A549 (cell line): ENCODE data around the gene ARMC7. TPM values are rescaled to one million over a fixed set of nuclear protein-coding genes. Genes with fewer than 3 reads are reported as not detected.

Experiments used
- ATAC-seq, 2 experiments: fragments of 200-7000 bp in 1 of 2; fragments of >200 bp in 1 of 2; cut with Nextera tagmentation in 1 of 2; cut with Tn5 transposase in 1 of 2; 3 replicates each; pipeline versions ENCODE4 v1.8.0 to v1.9.1; 2018 to 2020; ENCODE audit warnings: mild to moderate bottlenecking in 1 of 2, moderate library complexity in 1 of 2
- CTCF ChIA-PET: fragments of 300-600 bp; sonication (Branson Sonifier 250); formaldehyde crosslinking; extraction: SDS; loops from one replicate; lab custom pipeline; 2021; ENCODE audit warnings: antibody characterized with exemption, inconsistent platforms; lab: Yijun Ruan, JAX
- POLR2A ChIA-PET: fragments of 350-600 bp; formaldehyde crosslinking; extraction: SDS; loops from one replicate; lab custom pipeline; 2021; ENCODE audit warnings: antibody characterized with exemption, inconsistent platforms; lab: Yijun Ruan, JAX
- DNase-seq, 2 experiments: peaks; one replicate each; pipeline versions ENCODE4 v3.0.0 to v3.0.0-alpha.2; 2011 to 2016; ENCODE audit warnings: low read depth in 1 of 2, low spot score in 1 of 2
- FAIRE-seq: peaks from 2 replicates; lab custom pipeline; 2011; peaks lifted over from hg19 to GRCh38; lab: Jason Lieb, UNC
- H3K27ac ChIP-seq, 2 experiments: fragments of >200 bp; sonication (Bioruptor Twin); formaldehyde crosslinking; 3 replicates each; pipeline ENCODE4 v1.5.1; 2016 to 2017
- H3K4me1 ChIP-seq: fragments of >200 bp; sonication (Bioruptor Twin); formaldehyde crosslinking; 3 replicates; pipeline ENCODE4 v1.6.1; 2016
- H3K4me2 ChIP-seq: fragments of >200 bp; sonication (Bioruptor Twin); formaldehyde crosslinking; 3 replicates; pipeline ENCODE4 v1.6.1; 2016
- H3K4me3 ChIP-seq: fragments of >200 bp; sonication (Bioruptor Twin); formaldehyde crosslinking; 3 replicates; pipeline ENCODE4 v1.5.1; 2016
- H3K9me3 ChIP-seq: fragments of >200 bp; sonication (Bioruptor Twin); formaldehyde crosslinking; 3 replicates; pipeline ENCODE4 v1.6.1; 2016
- BCL3 ChIP-seq: fragments of >200 bp; sonication (Bioruptor Twin); formaldehyde crosslinking; IDR thresholded peaks from 3 replicates; pipeline ENCODE4 v1.6.1; 2016
- BHLHE40 ChIP-seq: IDR thresholded peaks from 2 replicates; pipeline ENCODE4 v1.6.1; 2012; ENCODE audit warnings: low read depth, low read length, inconsistent platforms
- CTCF ChIP-seq: fragments of >200 bp; sonication (Bioruptor Twin); formaldehyde crosslinking; IDR thresholded peaks from 3 replicates; pipeline ENCODE4 v1.5.1; 2016
- E2F6 ChIP-seq: IDR thresholded peaks from 2 replicates; pipeline ENCODE4 v1.6.1; 2012; ENCODE audit warnings: low read depth, borderline replicate concordance
- HOXA7 ChIP-seq: fragments of 250-450 bp; sonication (Bioruptor Pico); IDR thresholded peaks from 2 replicates; pipeline ENCODE4 v1.5.0; 2020; ENCODE audit warnings: mild to moderate bottlenecking, moderate library complexity
- JUN ChIP-seq, 2 experiments: fragments of >200 bp; sonication (Bioruptor Twin); formaldehyde crosslinking; IDR thresholded peaks; 2 replicates in 1 of 2; 3 replicates in 1 of 2; pipeline ENCODE4 v1.6.1; 2016 to 2017
- MAX ChIP-seq: IDR thresholded peaks from 2 replicates; pipeline ENCODE4 v1.6.1; 2012
- MAZ ChIP-seq: fragments of 150-350 bp; IDR thresholded peaks from 2 replicates; pipeline ENCODE4 v1.6.1; 2014; ENCODE audit warnings: antibody characterized with exemption, low read depth, low read length, borderline replicate concordance
- MYC ChIP-seq: IDR thresholded peaks from 2 replicates; pipeline ENCODE4 v1.6.1; 2012; ENCODE audit warnings: mild to moderate bottlenecking, inconsistent platforms, low read length, improper control_type of control experiment, borderline replicate concordance
- NPAS2 ChIP-seq: fragments of 250-450 bp; sonication (Bioruptor Pico); IDR thresholded peaks from 2 replicates; pipeline ENCODE4 v1.8.0; 2022; ENCODE audit warnings: mild to moderate bottlenecking, moderate library complexity, borderline replicate concordance
- NR3C1 ChIP-seq: fragments of >200 bp; sonication (Bioruptor Twin); formaldehyde crosslinking; IDR thresholded peaks from 3 replicates; pipeline ENCODE4 v1.6.1; 2017
- POLR2A ChIP-seq: IDR thresholded peaks from 2 replicates; pipeline ENCODE4 v1.6.1; 2012; ENCODE audit warnings: mild to moderate bottlenecking, low read length
- POLR2AphosphoS2 ChIP-seq: conservative IDR thresholded peaks from 2 replicates; pipeline ENCODE4 v1.6.1; 2012; ENCODE audit warnings: low read length, improper control_type of control experiment, inconsistent platforms
- RAD21 ChIP-seq, 2 experiments: fragments of >200 bp in 1 of 2; sonication (Bioruptor Twin) in 1 of 2; formaldehyde crosslinking in 1 of 2; IDR thresholded peaks in 1 of 2; conservative IDR thresholded peaks in 1 of 2; 2 replicates in 1 of 2; 3 replicates in 1 of 2; pipeline ENCODE4 v1.6.1; 2012 to 2018; ENCODE audit warnings: inconsistent platforms in 1 of 2
- SMC3 ChIP-seq: fragments of >200 bp; sonication (Bioruptor Twin); formaldehyde crosslinking; IDR thresholded peaks from 3 replicates; pipeline ENCODE4 v1.6.1; 2018; ENCODE audit warnings: inconsistent platforms
- TFCP2L1 ChIP-seq: fragments of 250-450 bp; sonication (Bioruptor Pico); IDR thresholded peaks from 2 replicates; pipeline ENCODE4 v1.5.0; 2021; ENCODE audit warnings: mild to moderate bottlenecking
- TP53 ChIP-seq: fragments of 250-450 bp; sonication (Bioruptor Pico); IDR thresholded peaks from 2 replicates; pipeline ENCODE4 v1.5.0; 2021; ENCODE audit warnings: mild to moderate bottlenecking, moderate library complexity
- USF2 ChIP-seq: fragments of 450-650 bp; IDR thresholded peaks from 2 replicates; pipeline ENCODE4 v1.6.1; 2014; ENCODE audit warnings: antibody characterized with exemption
- ZFP36 ChIP-seq: fragments of 450-650 bp; IDR thresholded peaks from 2 replicates; pipeline ENCODE4 v1.6.1; 2014; ENCODE audit warnings: borderline replicate concordance; ENCODE audit not compliant: partially characterized antibody
- ZNF302 ChIP-seq: fragments of 250-450 bp; sonication (Bioruptor Pico); IDR thresholded peaks from 2 replicates; pipeline ENCODE4 v1.9.0; 2021; ENCODE audit warnings: inconsistent platforms, mild to moderate bottlenecking, moderate library complexity
- WGBS: methylation state at CpG from one replicate; pipeline ENCODE4 v1.1.6; 2017; ENCODE audit errors: missing lambda C conversion rate; 5-methylcytosine and 5-hydroxymethylcytosine counted together
- polyA minus RNA-seq: library from RNA; depleted of rRNA, polyadenylated mRNA; stranded (reverse); fragments of >200 nt; gene quantifications from 2 replicates; pipeline ENCODE4 v1.2.3, GENCODE V29; 2011; rRNA and poly(A)+ RNA removed
- polyA plus RNA-seq, 4 experiments: library from polyadenylated mRNA; depleted of rRNA in 3 of 4; stranded (reverse); fragments of >200 nt; fragmentation: RNase III in 1 of 4; extraction: RNeasy Plus Mini Kit Qiagen cat#74134 plus additional on column Dnase treatment in 1 of 4; gene quantifications; 2 replicates in 3 of 4; 3 replicates in 1 of 4; pipeline ENCODE4 v1.2.3, GENCODE V29; 2011 to 2017

Gene ARMC7
- polyA plus RNA-seq (2011; rRNA removed) (8.5 and 9.5 TPM in 2 replicates), polyA plus RNA-seq (2017; fragmentation: RNase III; extraction: RNeasy Plus Mini Kit Qiagen cat#74134 plus additional on column Dnase treatment) (11.3 to 13.1 TPM (median 12.6 TPM) in 3 replicates), polyA minus RNA-seq (14.3 and 15.2 TPM in 2 replicates)
- polyA plus RNA-seq (2012; cell fraction: cytosol; rRNA removed), result 11.0 and 13.2 TPM in 2 replicates
- 16.6 and 18.3 TPM in 2 replicates for polyA plus RNA-seq (2012; cell fraction: nucleus; rRNA removed)

- CTCF ChIA-PET, result interaction anchor here (1.0 to 81.8 kb wide), 6 partner anchors 12 to 211 kb away, joined by 3 to 3429 read pairs (median 406); partner anchors contain the start of genes ARMC7, ATP5PD, KCTD2 and NT5C
- 4% methylated on average over 67 of the region's 68 CpGs for WGBS
- Histone ChIP-seq H3K4me3 (peak within 1 kb of the TSS; percentile 77), H3K4me2 (peak within 1 kb of the TSS; percentile 91), H3K9me3 (no peaks in the 10 kb centered on the region), H3K27ac (peak within 1 kb of the TSS; percentile 91 to 94), H3K4me1 (peaks cover 22% of the 10 kb centered on the region)
- POLR2A ChIA-PET, result interaction anchor here (0.6 to 3.1 kb wide), 12 partner anchors 14 to 137 kb away, joined by 3 to 20 read pairs (median 4); partner anchors contain the start of genes ATP5PD, KCTD2, NT5C and NUP85
- FAIRE-seq (no peak), DNase-seq (peak; percentile 85 to 97), ATAC-seq (peak; percentile 78 to 80)
- TF ChIP-seq MAZ, result no peak; the same call in 1 of the 2 replicates
- TF ChIP-seq BCL3, result peak; percentile 74
- TF ChIP-seq MAX, result peak; percentile 84
- no peak for TF ChIP-seq NPAS2 (CRISPR knock-in tag)
- TF ChIP-seq CTCF, result peak; percentile 18; the same call in 1 of the 3 replicates
- peak; percentile 89 for TF ChIP-seq E2F6
- TF ChIP-seq TP53, result 0 out of 2 replicates have a peak, but pooled peaks have one; percentile 73
- TF ChIP-seq POLR2A, result peak; percentile 83
- TF ChIP-seq JUN (IDR thresholded peaks at IDR 0.05), result peak; percentile 65 to 84; a peak in 4 of 5 replicates
- no peak for TF ChIP-seq USF2
- no peak for TF ChIP-seq BHLHE40
- TF ChIP-seq ZNF302, result no peak
- TF ChIP-seq NR3C1, result no peak
- TF ChIP-seq MYC, result peak; percentile 14; the same call in 1 of the 2 replicates
- no peak for TF ChIP-seq HOXA7 (CRISPR knock-in tag)
- TF ChIP-seq TFCP2L1, result 0 out of 2 replicates have a peak, but pooled peaks have one; percentile 31
- peak; percentile 22; the same call in 2 of the 3 replicates for TF ChIP-seq SMC3
- TF ChIP-seq RAD21 (conservative IDR thresholded peaks at IDR 0.05 in 1 of 2, IDR thresholded peaks at IDR 0.05 in 1 of 2), result peak; percentile 32 to 46
- peak; percentile 78 for TF ChIP-seq POLR2AphosphoS2
- no peak for TF ChIP-seq ZFP36
Measured at GRCh38 chr17:75109407-75110233, at the start of gene ARMC7. TSS of gene ARMC7 (plus strand) at chr17:75109969. CDS start at chr17:75110289, 320 bp downstream.
